ENCODE data around the gene HEBP1.

HEBP1 gene

DNA sequence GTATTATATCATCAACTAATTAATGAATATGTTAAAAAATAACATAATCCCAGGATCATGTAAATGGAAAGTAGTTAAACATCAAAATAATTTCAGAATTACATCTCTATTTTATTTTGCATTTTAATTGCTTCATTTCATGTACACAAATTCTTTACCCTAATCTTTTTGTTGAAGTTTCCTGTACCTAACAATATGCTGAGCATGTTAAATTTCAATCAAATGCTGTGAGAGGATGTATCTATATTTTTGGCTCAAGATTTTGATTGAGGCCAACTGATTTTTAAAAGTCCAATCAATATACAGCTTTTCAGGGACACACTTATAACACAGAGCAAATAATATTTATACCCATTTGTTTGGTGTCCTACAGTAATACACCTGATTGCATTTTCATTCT lies 54.5 kb downstream of the HEBP1 start:
- no peak for FAIRE-seq

DNA sequence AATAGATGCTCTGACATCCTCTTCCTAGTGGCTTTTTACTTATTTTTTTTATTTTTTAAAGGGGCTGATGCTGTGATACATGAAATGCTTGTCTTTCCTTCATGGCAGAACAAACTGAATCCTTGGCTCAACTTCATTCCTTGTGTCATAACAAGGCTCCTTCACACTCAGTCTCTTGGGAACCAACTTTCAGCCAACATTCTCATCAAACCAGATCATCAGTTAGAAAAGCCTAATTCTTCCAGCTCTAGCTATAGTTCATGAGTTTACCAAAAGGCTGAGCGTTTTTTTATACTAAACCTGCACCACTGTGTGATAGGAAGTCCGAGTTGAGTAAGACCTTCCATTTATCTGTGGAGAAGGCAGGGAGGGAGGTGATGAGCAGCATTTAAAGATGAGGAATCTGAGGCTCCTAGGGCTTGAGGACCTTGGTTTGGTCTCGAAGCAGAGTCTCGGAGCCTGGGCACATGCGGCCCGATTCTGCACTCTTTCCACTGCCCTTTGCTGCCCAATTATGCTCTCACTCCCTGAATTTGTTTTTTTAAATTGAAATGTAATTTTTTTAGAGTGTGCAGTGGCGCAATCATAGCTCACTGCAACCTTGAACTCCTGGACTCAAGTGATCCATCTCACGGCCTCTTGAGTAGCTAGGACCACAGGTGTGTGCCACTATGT lies 56.3 kb downstream of the HEBP1 start:
- no peak for FAIRE-seq

DNA sequence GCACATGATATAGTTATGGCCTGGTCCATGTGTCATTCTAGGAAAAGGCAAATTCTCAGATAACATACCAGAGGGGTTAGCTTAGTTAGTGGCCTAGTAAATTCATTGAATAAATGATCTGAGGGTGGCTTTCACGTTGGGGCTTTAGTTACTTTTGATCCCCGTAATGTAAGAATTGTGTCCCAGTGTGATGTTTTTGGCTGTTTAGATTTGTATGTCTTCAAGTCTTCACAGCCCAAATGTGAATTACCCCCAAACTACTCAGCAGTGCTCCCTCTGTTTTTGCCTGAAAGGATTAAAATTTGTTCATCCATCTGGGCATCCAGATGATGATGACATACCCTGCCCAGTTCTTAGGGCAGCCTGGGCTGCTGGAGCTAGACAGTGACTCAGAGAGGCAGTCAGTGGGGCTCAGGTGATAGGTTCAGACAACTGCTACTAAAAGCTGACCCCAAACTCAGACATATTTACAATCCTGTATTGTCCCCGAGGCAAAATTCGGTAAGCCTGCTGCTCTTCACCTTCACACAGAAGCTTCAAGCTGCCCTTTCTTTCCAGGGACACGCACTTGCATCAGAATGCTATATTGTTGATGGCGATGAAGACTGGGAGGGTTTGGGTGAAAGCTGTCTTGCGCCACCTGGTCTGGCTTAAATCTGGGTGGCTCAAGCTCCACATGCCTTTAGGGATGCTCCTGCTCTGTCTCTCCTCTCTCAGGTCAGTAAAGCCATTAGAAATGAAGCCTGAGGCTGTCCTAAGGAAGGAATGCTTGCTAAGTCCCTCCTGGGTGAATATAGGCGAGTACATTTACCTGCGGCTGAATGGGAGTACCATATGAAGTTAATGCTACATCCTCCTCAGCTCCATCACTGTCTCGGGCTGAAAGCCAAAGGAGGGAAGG lies 58.4 kb downstream of the HEBP1 start:
- FAIRE-seq = no peak

DNA sequence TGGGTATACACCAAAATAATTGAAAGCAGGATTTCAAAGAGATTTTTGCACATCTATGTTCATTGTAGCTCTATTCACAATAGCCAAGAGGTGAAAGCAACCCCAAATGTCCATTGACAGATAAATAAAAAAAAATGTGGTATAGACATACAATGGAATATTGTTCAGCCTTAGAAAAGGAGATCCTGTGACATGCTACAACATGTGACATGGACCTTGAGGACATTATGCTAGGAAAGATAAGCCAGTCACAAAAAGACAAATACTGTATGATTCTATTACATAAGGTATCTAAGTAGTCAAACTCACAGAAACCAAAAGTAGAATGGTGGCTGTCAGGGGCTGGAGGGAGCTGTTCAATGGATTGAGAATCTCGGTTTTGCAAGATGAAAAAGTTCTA lies 60.2 kb downstream of the HEBP1 start:
- FAIRE-seq = no peak

DNA sequence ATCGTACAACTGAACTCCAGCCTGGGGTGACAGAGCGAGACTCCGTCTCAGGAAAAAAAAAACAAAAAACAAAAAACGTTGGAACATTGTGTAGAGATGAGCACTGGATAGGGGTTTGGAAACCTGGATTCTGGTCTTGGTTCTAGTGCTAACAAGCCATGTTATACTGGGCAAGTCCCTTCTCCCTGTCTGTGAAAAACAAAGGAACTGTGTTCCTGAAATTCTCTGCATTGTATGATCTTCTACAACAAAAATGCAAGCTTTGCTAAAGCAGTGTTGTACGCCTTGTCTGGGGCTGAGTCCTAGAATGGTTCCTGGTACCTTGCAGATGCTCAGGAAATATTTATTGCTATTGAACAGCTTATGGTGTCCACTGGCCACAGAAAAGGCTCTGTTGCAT lies 61.5 kb downstream of the HEBP1 start:
- no peak for FAIRE-seq

DNA sequence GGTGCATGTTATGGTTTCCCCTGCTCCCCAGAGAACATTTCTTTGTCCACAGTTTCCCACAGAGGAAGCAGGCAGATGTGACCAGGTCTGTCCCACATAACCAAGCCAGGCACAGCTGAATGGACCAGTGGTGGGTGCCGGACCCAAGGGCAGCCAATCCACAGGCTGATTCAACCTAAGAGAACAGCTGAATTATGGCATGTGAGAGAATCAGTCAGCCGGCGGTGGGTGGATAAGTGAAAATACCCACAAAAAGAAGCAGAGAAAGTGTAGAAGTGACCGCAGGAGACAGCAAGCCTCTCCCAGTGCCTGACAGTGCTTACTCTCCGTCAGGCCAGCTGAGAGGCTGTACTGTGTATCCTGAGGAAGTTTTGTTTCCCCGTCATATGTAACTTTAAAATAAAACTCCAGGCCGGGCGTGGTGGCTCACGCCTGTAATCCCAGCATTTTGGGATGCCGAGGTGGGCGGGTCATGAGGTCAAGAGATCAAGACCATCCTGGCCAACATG lies 63.0 kb downstream of the HEBP1 start:
- FAIRE-seq = no peak

DNA sequence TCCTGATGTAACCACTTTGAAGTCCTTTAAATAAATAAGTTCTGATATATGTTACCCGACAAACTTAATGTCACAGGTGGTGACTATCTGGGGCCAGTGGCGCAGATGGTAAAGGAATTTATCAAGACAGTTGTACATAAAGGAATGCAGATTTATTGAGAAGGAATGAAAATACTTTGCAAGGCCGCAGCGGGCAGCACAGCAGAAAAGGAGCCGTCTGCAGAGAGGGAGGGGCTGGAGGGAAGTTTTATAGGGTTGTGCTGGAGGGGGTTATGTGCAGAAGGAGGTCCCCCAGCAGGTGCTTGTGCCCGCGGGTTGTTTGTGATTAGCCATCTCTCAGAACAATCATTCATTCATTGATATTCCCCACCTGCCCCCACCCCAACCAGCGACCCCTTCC lies 65.5 kb downstream of the HEBP1 start:
- FAIRE-seq = no peak

DNA sequence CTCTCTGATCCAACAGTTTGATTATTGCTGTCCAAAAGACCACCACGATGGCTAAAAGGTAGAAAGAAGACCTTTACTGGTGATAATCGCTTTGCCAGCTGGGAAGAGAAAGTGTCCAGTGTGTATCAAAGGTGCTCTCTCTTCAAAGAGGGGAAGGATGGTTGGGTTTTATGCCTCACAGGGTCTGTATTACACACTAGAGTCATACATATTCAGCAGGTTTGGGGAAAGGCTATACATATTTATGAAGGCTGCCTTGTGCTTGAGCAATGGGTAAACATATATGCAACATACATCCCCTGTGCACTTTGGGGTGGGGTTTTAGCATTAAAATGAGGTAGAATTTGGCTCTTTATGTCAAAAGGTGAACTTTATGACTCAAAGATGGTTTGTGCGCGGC lies 66.3 kb downstream of the HEBP1 start:
- FAIRE-seq = no peak

DNA sequence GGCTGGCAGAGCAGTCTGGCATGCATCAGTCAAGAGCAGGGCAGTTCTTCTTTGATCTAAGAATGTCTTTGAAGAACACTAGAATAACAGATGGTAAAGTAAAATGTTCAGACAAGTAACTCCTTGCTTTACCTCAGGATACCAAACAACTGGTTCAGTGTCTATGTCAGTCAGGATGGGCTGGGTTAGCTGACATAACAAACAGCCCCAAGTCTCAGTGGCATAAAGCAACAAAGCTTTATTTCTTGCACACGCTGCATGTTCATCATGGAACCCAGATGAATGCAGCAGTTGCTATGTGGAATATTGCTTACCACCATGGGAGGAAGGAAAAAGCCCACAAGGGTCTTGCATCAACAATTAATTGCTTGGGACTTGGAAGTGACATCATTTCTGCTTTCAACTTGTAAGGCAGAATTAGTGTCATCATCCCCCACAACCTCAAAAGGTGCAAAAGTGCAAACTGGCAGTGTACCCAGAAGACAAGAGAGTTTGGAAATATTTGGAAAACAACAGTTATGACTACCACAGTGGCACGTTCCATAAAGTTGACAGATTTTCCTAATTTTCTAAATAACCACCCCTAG lies 69.3 kb downstream of the HEBP1 start:
- no peak for FAIRE-seq

DNA sequence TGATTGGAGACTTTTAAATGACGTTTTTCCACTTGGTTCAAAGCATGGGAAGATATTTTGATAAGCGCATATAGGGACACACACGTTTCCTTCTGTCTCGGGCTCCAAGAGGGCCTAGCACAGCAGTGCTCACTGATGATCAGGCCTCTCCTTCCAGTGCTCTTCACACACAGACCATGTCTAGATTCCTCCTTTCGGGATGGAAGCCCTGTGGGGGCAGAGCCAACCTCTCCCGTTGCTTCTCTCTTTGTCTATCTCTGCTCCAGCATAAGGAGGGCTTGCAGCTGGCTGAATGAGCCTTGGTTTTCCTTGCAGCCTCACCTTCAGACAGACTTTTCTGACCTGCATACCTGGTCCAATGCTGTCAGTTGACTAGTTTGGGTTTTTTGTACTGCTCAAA lies 70.4 kb downstream of the HEBP1 start:
- no peak for FAIRE-seq

DNA sequence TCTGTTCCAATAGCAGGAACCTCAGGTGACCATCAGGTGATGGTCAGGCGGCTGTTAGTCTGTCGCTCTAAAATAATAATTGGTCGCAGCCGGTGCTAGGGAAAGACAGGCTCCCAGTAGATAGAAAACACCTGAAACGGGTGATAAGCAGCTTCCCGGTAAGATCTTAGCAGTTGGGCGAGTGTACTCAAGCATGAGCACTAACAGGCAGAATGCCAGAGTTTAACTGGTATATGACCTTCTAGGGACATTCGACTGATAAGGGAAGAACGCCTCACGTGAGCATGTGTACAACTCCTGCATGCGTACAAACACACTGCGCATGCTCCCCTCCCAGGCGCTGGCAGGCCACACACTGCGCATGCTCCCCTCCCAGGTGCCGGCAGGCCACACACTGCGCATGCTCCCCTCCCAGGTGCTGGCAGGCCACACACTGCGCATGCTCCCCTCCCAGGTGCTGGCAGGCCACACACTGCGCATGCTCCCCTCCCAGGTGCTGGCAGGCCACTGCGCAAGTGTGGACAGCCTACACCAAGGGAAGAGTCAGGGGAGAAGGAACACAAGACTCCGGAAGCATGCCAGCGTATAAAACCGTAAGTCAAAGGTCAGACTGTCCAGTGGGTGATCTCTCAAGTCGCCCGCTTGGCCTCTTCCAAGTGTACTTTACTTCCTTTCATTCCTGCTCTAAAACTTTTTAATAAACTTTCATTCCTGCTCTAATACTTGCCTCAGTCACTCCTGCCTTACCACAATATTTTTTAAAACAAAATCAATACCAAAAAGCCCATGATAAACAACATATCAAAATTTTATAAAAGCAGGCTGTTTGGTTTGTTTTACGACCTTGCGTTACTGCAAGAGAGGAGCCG lies 72.6 kb downstream of the HEBP1 start:
- no peak for FAIRE-seq

DNA sequence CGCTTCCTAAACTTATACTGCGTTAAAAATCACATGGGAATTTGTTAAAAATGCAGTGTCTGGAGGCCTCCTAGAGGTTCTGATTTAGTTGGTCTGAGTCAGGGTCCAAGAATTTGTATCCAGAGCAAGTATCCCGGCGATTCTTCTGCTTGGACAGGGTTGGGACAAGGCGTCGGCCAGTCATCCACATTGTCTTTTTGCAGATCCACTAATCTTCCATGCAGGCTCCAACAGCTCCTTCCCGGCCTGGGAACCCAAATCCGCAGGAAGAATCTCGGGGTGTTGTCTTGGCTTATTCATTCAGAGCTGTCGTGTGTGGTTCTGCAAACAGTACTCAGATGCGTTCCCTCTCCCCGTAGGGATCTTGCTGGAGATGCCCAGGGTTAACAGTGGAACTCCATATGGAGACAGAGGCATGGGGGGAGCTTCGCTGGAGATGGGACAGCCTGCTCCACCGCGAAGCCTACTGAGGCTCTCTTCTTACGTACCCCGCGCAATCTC lies 73.4 kb downstream of the HEBP1 start:
- FAIRE-seq = no peak

DNA sequence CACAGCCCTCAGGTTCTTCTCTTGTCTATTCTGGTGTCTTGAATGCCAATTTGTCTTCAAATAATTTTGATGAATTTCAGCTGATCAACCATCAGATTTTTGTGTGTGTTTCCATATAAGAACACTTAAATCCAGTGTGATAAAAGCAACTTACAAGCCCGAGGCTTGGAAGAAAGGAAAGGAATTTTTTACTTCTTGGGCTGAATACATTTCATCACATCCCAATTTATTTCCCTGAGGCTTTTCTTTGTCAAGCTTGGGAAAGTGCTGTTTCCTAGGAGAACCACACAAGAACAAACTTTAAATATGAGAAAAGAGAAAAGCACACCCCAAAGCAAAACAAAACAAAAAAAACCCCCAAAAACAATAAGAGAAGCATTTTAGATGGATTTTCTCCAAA lies 74.7 kb downstream of the HEBP1 start:
- no peak for FAIRE-seq

Measured in TTC549 (cell line).